HG03342 (cell line): ENCODE results near the gene SPIRE1.

Source experiments
- ATAC-seq: cut with Tn5 transposase; IDR thresholded peaks from one replicate; pipeline ENCODE4 v1.9.1; 2021; ENCODE audit warnings: mild to moderate bottlenecking, moderate library complexity; ENCODE audit not compliant: unreplicated experiment

SPIRE1 gene

DNA sequence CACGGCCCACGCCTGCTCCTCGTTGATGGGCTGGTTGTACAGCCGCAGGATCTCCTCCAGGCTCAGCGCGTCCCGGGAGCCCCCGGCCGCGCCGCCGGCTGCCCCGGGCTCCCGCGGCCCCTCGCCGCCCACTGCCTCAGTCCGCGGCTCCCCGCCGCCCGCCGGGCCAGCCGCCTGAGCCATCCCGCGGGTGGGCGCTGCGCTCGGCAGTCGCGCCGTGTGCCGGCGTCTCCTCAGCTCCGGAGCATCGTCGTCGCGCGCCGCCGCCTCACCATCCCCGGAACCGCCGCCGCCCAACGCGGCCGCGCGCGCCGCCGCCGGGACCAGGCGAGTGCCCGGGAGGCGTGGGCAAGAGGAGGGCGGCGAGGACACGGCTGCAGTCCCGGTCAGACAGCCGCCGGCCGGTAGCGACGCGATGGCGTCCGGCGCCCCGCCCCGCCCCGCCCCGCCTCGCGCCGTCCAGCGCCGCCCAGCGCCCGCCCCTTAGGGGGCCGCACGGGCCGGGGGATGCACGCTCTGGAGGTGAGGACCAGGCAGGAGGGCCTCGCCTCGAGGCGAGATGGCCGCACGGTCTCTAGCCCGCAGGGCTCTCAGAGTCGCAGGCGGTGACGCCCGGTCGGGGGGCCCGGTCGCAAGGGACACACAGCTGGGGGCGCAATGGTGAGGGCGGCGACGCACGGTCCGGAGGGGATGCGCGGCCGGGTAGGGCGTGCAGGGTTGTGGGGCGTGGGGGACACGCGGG, at the start of gene SPIRE1:
Gene SPIRE1, minus strand, starts transcription at position 424 of the 742 bp plus-strand sequence. Its CDS starts 241 bp downstream, at position 183.
- peak; percentile 62 for ATAC-seq

DNA sequence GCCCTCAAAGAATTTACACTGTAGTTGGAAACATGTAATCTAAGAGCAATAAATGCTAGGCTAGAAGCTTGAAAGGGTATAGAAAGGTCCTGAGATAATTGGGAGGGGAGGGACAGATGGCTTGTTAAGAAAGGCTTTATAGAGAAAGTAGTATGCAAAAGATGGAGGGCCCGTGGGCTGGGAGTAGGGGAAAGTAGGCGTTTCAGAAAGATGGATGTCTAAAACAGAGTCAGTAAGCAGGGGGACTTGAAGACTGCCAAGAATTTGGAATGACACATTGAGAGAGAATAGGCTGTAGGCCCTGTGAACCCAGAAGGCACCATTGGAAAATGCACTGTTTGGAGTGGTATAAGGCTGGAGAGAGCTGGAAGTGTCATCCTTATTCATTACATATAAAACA, 45.8 kb upstream of the SPIRE1 start:
- no peak for ATAC-seq

DNA sequence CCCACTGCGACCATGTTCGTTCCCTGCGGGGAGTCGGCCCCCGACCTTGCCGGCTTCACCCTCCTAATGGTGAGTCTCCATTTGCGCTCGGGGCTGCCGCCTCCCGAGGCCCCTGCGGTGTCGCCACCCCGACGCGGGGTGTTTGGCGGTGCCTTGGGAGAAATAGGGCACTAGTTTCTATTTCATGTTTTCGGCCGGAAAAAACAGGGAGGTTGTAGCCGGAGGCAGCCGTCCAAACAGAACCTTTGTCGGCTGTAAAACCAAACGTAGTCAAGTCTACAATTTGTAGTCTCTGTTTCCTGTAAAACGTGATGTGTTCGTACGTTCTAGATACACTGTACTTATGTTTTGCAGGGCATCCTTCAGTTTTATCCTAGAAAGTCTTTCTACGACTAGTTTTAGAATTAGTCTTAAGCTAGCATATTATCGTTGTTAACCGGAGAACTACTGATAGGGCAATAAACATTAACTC, 45.2 kb upstream of the SPIRE1 start:
- no peak for ATAC-seq

DNA sequence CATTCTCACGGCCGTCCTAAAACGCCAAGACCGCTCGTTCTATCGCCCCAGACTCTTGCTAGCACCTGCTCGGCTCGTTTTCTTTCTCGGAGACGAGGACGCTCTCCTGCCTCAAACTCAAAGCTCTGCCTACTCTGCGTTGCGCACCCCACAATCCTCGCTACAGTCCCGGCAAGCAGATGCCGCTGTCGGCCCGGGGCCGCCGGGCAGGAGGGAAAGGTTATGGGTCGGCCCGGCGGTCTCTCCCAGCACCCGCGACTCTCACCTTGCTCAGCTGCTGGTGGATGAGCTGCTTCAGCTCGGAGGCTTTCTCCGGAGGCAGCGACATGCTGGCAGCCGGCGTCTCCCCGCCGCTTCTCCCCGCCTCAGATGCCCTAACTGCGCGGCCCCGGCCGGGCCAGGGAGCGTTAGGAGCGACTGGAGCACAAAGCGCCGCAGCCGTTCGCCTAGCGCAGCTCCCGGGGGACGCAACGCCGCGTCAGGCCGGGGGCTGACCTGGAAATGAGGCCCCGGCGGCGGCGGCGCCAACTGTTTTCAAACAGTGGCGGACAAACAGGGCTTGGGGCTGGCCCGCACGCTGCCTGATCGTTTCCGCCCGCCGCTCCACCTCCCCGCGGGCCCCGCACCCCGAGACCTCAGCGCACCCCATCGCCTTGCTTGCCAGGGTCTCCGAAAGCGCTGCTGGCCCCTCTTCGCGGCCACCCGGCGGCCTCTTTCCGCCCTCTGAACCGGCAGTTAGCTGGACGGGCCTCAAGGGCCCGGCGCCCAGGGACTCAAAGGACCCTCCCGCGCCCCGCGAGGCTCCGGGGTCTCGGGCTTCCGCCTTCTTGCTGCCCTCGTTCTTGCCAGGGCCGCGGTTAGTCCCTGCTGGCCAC, 44.6 kb upstream of the SPIRE1 start, which contains the start of the genes CEP76 and PSMG2:
Gene CEP76, minus strand, starts transcription at position 503 of the 875 bp plus-strand sequence. Its CDS starts 175 bp downstream, at position 328.
Gene PSMG2, plus strand, starts transcription at position 822 of the 875 bp plus-strand sequence. CDS start 66 bp downstream, outside the sequence.
- ATAC-seq, result peak; percentile 77

DNA sequence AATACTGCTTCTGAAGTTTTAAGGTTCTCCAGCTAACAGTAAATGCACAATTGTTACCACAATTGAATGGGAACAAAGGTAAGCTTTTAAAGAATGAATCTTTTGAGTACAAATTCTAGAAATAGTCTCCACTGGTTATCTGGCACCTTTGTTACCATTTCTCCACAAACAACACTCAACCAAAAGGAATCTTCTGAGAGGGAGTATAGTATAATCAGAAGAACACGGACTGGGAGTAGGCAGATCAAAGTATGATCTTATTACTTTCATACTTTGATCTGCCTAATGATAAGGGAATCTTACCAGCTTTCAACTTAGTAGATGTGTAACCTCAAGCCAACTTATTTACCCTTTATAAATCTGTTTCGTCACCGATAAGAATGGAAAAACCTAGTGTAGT, 43.3 kb upstream of the SPIRE1 start:
- ATAC-seq, result no peak

DNA sequence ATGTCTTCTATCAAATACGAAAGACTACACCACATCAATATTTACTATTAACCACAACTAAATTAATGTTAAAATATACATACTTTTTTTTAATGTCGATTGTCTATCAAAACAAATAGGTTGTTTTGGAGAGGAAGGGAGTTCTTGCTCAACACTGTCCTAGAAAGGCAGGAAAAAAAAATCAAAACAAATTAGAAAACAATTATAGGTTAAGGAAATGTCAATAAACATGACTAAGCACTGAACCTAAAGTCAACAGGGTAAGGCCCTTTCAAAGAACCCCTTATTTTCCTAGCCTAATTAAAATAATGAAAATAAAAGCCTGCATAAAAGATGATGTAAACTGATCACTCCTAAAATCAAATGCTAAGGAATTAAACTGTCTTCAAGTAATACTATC, 41.8 kb upstream of the SPIRE1 start:
- no peak for ATAC-seq

DNA sequence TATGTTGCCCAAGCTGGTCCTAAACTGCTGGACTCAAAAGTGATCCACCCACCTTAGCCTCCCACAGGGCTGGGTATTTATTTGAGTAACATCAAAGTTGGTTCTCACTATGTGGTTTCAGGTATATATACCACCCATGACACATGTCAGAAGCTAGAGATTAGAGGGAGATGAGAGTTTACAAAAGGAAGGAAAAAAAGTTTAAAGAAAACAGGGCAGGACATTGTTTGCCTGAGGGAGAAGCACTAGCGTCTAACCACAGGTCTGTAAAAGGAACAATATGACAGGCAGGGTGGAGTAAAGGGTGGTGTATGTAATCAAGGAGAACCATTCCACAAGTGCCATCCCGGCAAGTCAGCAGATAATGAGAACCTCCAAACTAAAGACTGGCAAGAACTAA, 36.1 kb upstream of the SPIRE1 start:
- no peak for ATAC-seq

DNA sequence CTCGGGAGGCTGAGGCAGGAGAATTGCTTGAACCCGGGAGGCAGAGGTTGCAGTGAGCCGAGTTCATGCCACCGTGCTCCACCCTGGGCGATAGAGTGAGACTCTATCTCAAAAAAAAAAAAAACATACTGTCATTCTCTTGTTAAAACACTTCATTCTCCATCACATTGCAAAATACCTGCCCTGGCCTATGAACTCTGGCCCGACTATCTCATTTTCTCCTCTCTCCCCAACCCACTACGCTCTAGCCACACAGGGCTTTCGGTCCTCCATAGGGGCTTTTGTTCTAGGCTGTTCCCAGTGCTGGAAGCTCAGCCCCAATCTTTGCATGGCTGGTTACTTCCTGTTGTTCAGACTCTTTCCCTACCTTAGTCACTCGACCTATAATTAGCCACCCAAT, 34.3 kb upstream of the SPIRE1 start:
- no peak for ATAC-seq

DNA sequence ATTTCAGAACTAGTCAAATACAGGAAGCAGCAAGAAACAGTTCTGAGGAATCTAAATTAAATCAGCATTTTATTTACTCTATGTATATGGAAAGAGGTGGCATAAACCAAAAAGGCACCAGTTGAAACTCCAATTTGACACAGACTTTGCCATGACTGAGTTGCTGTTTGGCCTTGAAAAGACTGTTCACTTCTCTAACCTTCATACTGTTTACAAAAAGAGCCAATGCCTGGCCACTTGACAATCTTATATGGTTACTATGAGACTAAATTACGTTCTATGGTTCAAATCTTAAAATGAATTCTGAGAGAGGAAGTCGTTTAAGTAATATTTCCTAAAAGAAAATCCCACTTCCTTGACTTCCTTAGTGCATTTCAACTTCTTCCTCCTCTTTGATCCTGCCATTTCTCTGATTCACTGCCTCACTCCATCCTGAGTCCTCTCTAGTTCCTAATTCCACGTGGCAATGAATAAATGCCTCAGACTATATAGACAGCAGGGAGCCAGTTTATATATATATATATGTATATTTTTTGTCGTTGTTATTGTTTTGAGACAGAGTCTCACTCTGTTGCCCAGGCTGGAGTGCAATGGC, 31.4 kb upstream of the SPIRE1 start:
- no peak for ATAC-seq

DNA sequence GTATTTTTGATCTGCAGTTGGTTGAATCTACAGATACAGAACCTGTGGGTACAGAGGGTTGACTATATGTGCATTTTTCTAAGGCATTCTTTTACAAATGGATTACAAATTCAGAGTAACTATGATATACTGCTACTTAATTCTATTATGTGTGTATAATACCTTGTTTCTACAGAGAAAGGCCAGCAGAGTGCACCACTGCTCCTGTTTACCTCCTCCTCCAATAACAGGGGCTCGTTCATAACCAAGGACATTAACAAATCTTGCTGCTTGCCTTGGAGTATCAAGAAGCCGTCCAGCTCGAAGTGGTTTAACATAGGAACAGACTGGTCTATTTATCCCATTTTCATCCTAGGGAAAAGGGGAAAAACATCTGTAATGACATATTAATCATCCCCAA, 28.2 kb upstream of the SPIRE1 start:
- no peak for ATAC-seq

DNA sequence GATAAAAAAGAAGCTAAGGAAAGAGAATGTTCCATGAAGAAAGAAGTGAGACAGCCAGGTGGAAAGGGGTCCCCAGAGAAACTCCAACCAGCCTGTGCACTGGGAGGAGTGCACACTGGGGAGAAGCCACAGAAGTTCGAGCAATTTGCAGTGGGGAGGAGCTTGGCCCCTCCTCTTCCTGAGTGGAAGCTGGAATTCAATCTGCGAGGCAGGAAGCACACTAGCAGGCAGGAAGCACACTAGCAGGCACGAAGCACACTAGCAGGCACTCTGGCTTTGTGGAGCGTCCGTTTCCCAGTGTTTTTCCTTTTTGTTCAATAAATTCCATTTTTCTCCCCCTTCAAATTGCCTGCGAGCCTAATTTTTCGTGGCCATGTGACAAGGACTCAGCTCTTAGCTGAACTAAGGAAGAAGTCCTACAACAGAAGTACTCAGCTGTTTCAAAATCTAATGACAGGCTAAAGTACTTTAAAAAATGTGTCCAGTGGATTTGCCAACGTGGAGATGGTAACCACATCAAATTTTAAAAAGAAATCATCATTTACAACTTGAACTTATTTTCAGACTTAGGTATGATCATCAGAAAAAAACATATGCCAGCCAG, 21.4 kb upstream of the SPIRE1 start:
- no peak for ATAC-seq

DNA sequence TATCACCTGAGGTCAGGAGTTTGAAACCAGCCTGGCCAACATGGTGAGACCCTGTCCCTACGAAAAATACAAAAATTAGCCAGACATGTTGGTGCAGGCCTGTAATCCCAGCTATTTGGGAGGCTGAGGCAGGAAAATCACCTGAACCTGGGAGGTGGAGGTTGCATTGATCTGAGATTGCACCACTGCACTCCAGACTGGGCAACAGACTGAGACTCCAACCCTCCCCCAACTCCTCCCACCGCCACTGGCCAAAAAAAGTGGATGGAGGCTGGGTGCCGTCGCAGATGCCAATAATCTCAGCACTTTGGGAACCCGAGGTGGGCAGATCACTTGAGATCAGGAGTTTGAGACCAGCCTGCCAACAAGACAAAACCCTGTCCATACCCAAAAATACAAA, 10.1 kb upstream of the SPIRE1 start:
- ATAC-seq, result no peak

DNA sequence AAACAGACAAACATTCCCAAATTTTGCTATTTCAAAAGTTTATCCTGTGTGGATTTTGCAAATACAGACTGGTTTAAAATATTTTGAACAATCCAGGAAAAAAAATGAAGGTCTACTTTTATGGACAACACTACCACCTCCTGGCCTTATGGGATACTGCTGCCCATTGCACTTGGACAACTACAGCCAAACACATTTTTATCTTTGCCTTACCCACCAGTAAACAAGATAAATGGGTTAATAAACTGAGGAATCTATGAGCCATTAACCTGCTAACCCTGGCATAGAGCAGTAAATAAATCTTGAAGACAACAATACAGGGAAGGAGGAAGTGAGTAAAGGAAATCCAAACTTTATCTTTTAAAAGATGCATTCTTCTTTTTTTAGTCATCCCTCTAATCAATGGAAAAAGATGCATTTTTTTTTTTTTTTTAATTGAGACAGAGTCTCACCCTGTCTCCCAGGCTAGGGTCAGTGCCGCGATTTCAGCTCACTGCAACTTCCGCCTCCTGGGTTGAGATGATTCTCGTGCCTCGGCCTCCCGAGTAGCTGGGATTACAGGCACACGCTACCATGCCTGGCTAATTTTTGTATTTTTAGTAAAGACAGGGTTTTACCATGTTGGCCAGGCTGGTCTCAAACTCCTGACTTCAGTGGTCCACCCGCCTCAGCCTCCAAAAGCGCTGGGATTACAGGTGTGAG, 2.1 kb upstream of the SPIRE1 start:
- no peak for ATAC-seq

DNA sequence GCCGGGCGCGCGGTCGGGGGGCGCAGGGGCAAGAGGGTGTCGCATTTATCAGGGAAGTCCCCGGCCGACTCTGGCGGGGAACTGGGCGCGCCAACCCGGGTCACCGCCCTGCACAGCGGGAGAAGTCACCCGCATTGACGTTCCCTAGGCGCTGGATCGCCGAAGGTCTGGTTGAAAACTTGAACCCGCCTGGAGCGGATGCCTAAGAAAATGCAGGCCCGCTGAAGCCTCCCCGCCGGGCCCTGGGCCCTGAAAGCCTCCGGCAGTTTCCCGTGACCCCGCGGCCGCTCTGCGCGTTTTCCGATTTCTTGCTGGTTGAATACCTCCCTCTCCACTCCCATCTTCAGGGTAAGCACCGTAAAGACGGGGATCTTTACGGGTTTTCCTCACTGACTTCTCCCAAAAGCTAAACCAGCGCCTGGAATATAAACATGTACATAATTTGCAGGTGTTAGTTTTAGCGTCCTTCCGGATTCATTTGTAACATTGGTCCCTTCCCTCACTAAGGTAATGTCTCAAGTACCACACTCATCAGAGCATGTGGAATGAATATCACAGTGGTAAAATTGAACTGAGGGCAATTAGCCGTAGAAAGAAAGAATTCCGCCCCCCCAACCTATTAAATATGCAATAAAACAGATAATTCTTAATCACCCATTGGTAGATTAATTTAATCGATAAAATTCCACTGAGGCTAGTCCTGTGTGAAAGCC, 675 bp upstream of the SPIRE1 start:
- peak; percentile 11 for ATAC-seq

DNA sequence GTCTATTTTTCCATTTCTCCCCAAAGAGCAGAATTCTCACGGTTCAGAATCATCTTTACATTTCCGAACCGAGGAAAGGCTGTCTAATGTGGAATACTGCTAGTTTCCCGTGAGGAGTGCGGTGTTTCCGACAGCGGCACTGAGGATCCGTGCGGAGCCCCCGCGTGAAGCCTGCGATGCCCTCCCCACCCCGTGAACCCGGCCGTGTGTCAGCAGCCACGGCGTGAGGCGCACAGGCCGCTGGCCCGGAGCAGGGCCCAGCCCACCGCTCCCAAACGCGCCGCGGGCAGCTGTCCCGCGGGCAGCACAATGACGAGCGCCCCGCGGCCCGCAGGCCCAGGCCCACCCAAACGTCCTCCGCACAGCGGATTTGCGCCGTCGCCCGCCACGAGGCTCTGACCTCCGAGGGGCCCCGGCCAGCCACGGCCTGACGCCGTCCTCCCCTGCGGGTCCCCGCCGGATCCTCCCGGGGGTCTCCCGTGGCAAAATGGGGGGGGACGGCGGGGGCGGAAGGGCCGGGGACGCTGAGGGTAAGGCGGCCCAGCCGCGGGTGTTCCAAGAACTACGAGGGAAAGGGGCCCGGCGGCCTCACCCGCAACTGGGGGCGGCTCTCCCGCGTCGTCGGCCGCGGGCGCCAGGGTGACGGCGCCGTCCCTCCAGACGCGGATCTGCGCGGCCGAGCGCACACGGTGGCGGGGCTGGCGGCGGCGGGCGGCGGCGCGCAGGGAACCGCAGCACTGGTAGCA, 796 bp downstream of the SPIRE1 start:
- ATAC-seq, result peak; percentile 46

DNA sequence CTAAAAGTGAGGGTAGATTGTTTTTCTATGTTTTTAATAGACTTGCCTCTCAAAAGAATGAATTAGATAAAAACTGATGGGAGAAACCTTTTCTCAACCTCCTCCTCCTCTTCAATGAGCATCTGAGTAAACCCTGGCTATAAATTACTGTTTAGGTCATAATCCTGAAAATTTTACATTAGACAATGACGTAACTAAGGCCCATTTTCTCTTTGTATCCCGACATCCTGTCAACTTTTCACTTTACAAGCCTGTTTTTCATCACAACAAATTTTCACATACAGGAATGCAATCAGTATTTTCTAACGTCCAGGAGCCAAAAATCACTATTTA, 1.3 kb downstream of the SPIRE1 start:
- no peak for ATAC-seq

DNA sequence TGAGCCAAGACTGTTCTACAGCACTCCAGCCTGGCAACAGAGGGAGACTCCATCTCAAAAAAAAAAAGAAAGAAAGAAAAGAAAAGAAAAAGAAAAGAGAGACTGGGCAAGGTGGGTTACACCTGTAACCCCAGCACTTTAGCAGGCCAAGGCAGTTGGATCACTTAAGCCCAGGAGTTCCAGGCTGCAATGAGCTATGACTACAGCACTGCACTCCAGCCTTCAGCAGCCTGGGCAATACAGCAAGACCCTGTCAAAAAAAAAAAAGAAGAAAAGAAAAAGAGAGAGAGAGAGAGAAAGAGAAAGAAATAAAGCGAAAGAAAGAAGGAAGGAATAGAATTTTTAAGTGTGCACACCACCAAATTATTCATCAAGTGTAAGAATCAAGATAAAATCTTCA, 2.9 kb downstream of the SPIRE1 start:
- no peak for ATAC-seq

DNA sequence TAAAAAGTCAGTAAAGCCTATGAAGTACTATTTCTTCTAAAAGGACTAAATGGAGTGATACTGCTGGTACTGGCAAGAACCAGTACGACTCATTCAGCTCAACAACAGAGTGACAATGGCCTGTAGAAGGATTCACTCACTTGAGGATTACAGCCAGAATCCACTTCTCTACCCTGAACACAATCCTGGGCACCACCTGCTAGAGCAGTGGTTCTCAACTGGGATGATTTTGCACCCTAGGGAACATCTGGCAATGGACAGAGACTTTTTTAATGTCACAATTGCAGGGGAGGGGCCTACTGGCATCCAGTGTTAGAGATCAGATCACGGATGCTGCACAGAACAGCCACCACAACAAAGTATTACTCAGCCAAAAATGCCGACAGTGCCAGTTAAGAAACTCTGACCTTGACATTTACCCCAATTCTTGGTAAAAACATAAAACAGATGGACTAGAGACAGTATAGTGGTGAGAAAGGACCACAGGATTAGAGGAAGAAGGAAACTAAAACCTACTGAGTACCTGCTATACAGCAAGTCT, 5.0 kb downstream of the SPIRE1 start:
- ATAC-seq, result no peak

DNA sequence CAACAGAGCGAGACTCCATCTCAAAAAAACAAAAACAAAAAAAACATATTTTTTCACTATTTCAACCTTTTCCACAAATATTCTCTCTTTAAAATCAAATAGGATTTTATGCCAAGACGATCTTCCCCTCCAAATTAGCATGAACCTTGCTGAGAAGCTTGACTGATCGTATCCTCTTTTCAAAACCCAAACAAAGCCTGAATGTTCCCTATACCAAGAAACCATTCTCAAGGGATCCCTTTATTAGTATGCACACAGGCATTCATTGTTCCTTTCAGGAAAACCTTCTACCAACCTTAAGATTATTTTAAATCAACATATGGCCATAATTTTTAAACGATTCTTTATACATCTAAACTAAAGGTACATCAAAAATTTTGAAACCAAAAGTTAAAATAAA, 6.3 kb downstream of the SPIRE1 start:
- ATAC-seq, result no peak
